Transverse colon (tissue), 4 donors: ENCODE results near the gene TBC1D21.

ENCODE experiments used
- CTCF ChIP-seq, 5 experiments: fragments of 200-600 bp in 3 of 5; fragments of 450-650 bp in 2 of 5; sonication (generic) in 3 of 5; IDR thresholded peaks; 1 replicate in 2 of 5; 2 replicates in 3 of 5; pipeline ENCODE4 v1.5.1; 2016 to 2017; ENCODE audit warnings: antibody characterized with exemption in 5 of 5, inconsistent platforms in 3 of 5, mild to moderate bottlenecking in 2 of 5, moderate library complexity in 1 of 5
- EP300 ChIP-seq: sonication (generic); formaldehyde crosslinking; IDR thresholded peaks from one replicate; pipeline ENCODE4 v1.6.1; 2017; ENCODE audit warnings: antibody characterized with exemption, low read depth
- POLR2A ChIP-seq: fragments of 450-650 bp; IDR thresholded peaks from one replicate; pipeline ENCODE4 v1.6.1; 2016; ENCODE audit warnings: antibody characterized with exemption, mild to moderate bottlenecking, moderate library complexity
- POLR2AphosphoS5 ChIP-seq, 3 donors: sonication (generic); formaldehyde crosslinking; IDR thresholded peaks; one replicate each; pipeline ENCODE4 v1.6.1; 2016; ENCODE audit warnings: antibody characterized with exemption in 3 of 3

DNA sequence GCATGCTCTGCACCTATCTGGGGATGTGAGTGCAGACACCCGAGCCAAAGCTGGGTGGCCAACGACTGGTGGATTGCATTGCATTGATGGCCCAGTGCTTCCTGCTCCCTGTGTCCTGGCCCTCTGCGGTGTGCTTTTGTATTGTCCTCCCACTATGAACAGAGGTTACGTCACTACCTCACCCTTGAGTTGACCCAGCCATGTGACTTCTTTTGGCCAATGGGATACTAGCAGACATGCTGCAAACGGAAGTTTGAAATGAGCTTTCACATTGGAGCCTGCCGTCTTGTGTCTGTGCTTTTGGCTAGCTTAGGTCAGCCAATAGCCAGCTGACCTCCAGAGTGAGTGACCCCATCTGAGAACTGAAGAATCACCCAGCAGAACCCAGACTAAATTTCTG, 15.3 kb upstream of the TBC1D21 start:
- TF ChIP-seq POLR2A: no peak
- no peak for TF ChIP-seq CTCF (IDR thresholded peaks at IDR 0.05)
- no peak for TF ChIP-seq POLR2AphosphoS5 (IDR thresholded peaks at IDR 0.05)
- TF ChIP-seq EP300: no peak
